Central memory CD8-positive, alpha-beta T cell (primary cell): ENCODE data around the gene TEX19.
A peak's percentile ranks its signal among the peaks of the same experiment; 100 is the strongest.

Experiments used
- ATAC-seq: fragments of 150-1000 bp; cut with Tn5 transposase; replicated peaks from 2 replicates; pipeline ENCODE4 v1.10.0; 2022; ENCODE audit warnings: mild to moderate bottlenecking, moderate FRiP score, moderate number of reproducible peaks; ENCODE audit not compliant: poor library complexity, severe bottlenecking; ENCODE audit errors: extremely low read depth
- DNase-seq, 2 donors: peaks; one replicate each; pipeline ENCODE4 v3.0.0; 2021; ENCODE audit warnings: low spot score in 2 of 2
- H3K27ac Mint-ChIP-seq: one replicate; pipeline ENCODE4 v1.8.0; 2022; ENCODE audit warnings: low read depth, mild to moderate bottlenecking, moderate library complexity, mixed read lengths
- H3K27me3 Mint-ChIP-seq: one replicate; pipeline ENCODE4 v1.8.0; 2022; ENCODE audit warnings: mixed read lengths
- H3K36me3 Mint-ChIP-seq: one replicate; pipeline ENCODE4 v1.8.0; 2022; ENCODE audit warnings: mild to moderate bottlenecking, moderate library complexity, mixed read lengths; ENCODE audit not compliant: insufficient read depth
- H3K4me1 Mint-ChIP-seq: one replicate; pipeline ENCODE4 v1.8.0; 2022; ENCODE audit warnings: mixed read lengths
- H3K4me3 Mint-ChIP-seq: one replicate; pipeline ENCODE4 v1.8.0; 2022; ENCODE audit warnings: mild to moderate bottlenecking, moderate library complexity, mixed read lengths
- H3K9me3 Mint-ChIP-seq: one replicate; pipeline ENCODE4 v1.8.0; 2022; ENCODE audit warnings: mixed read lengths

The TEX19 gene

DNA sequence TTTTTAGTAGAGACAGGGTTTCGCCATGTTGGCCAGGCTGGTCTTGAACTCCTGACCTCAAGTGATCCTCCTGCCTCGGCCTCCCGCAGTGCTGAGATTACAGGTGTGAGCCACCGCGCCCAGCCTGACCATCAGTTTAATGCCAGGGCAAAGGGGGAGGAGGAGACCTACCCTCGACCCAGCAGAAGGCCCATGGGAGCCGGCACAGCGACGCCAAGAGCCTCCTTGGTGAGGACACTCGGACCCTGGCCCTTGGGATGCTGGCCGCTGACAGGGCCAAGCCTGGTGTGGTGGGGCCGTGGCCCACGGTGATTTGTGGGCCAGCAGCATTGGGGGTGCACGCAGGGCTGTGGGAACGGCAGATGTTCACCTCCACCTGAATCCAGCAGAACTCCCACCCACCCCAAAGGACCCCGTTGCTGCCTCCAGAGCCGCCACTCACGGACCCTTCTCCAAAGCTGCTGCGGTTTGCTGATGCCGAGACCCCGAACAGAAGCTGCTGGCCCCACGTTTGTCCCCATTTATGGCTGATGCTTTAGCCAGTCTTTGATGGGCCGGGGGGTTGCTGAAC is 32.5 kb downstream of the TEX19 start:
- H3K4me3 Mint-ChIP-seq: no peak overlapping the region
- ATAC-seq (no peak), DNase-seq (no peak)
- no peaks in the 10 kb centered on the region for H3K9me3 Mint-ChIP-seq
- H3K4me1 Mint-ChIP-seq: no peaks in the 10 kb centered on the region
- H3K27me3 Mint-ChIP-seq: no peaks in the 10 kb centered on the region
- no peak overlapping the region for H3K27ac Mint-ChIP-seq
- peaks cover 5% of the 10 kb centered on the region for H3K36me3 Mint-ChIP-seq

DNA sequence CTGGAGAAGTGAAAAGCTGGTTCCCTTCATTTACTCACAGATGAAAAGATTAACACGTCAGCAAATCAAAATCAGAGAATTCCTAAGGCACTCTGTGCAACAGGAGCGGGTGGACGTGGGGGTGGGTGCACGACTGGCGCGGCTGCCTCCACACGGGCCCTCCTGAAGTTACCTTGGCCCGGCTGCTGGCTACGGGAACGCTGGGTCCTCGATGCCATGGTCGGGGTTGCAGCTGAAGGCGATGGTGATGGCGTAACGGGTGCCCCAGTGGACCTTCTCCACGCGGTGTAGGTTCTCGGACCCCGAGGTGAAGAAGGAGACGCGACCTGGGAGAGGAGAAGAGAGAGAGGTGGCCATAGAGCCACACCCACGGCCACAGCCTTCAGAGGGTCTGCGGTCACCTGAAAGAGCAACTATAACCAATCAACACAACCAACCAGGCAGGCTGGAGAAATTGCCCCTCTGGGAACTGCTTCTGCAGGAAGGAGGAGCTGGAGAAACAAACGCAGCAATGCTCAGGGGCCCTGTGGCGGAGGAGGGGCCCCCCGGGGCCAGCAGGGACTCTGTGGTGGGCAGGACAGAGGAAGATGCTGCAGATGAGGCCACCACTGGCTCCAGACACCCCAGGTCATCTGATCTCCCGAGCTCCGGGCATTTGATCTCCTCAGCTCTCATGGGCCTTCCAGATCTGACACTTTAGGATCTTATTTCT is 33.3 kb downstream of the TEX19 start:
- no peaks in the 10 kb centered on the region for H3K9me3 Mint-ChIP-seq
- H3K27ac Mint-ChIP-seq: no peak overlapping the region
- no peak for ATAC-seq
- peaks cover 5% of the 10 kb centered on the region for H3K36me3 Mint-ChIP-seq
- H3K4me3 Mint-ChIP-seq: no peak overlapping the region
- no peaks in the 10 kb centered on the region for H3K27me3 Mint-ChIP-seq
- H3K4me1 Mint-ChIP-seq: no peaks in the 10 kb centered on the region
- no peak for DNase-seq

DNA sequence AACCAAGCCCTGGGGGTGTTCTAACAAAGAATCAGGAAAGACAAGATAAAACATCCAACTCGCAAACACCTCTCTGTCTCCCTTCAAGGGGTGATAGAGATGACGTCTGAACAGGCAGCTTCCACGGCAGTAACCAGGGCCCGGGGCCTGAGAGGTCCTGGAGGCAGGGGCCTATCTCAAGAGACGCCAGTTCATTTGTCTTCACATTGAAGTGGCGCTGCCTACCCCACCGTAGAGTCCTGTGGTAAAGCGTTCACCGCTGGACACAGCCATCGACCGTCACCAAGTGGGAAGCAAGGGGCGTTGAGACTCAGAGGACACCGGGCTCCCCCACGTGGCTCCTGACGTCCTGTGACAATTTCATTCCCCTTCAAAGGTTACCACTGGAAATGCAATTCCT is 33.9 kb downstream of the TEX19 start:
- no peak for ATAC-seq
- Mint-ChIP-seq H3K9me3 (no peaks in the 10 kb centered on the region), H3K36me3 (peaks cover 5% of the 10 kb centered on the region), H3K27ac (no peak overlapping the region), H3K27me3 (no peaks in the 10 kb centered on the region), H3K4me1 (no peaks in the 10 kb centered on the region), H3K4me3 (no peak overlapping the region)
- no peak for DNase-seq

DNA sequence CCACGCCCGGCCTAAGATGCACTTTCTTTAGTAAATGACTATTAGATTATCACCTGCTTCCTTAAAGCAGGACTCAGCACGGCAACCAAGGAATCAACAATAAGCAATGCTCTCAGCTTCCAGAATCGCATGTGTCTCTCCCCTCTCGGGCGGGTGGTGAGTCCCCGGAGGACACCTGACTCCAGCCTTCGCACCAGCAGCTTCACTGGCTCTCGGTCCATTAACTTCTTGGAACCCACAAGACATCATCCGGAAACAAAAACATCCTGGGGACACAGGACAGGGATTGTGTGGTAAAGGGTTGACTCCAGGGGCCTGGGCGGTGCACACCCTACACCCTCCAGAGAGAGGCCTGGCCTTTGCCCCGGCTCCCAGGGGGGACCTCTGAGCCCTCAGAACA is 35.2 kb downstream of the TEX19 start:
- H3K4me1 Mint-ChIP-seq: no peaks in the 10 kb centered on the region
- H3K27ac Mint-ChIP-seq: no peak overlapping the region
- no peaks in the 10 kb centered on the region for H3K9me3 Mint-ChIP-seq
- peaks cover 5% of the 10 kb centered on the region for H3K36me3 Mint-ChIP-seq
- ATAC-seq: no peak
- no peaks in the 10 kb centered on the region for H3K27me3 Mint-ChIP-seq
- H3K4me3 Mint-ChIP-seq: no peak overlapping the region
- DNase-seq: no peak

DNA sequence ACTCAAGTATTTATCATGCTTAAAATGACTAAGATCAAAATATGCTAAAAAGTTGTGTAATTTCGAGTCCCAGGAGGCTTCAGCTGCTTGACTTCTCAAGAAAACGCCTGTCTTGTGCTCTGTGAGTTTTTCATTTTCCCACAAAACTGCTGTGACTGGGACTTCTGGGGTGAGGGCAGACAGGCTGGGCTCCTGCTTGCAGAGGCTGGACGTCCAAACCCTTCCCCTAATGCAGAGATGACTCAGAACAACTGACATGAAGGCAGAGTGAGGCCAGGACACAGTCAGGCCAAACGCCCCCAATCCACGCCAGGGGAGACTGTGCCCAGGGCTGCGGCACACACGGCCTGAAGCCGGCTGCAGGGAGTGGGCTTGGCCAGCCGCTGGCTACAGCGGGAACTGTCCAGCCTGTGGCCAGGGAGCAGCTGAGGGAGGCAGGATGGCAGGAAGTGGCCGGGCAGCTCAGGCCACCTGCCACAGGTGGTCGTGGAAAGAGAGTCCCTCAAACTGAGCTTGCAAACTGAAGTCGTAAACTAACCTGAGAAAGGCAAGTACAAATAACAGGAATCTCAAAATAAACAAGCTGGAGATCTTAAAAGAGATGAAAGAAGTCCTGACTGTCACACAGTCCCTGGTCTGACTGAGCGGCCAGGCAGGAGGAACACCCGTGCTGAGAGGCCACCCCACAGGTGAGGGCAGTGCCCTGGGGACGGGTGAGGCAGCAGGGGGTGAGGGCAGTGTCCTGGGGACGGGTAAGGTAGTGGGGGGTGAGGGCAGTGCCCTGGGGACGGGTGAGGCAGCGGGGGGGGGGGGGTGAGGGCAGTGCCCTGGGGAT is 37.8 kb downstream of the TEX19 start:
- H3K36me3 Mint-ChIP-seq: peaks cover 8% of the 10 kb centered on the region
- H3K27ac Mint-ChIP-seq: no peak overlapping the region
- no peaks in the 10 kb centered on the region for H3K9me3 Mint-ChIP-seq
- H3K4me3 Mint-ChIP-seq: no peak overlapping the region
- H3K27me3 Mint-ChIP-seq: no peaks in the 10 kb centered on the region
- DNase-seq: no peak
- peaks cover 8% of the 10 kb centered on the region for H3K4me1 Mint-ChIP-seq
- ATAC-seq: no peak

DNA sequence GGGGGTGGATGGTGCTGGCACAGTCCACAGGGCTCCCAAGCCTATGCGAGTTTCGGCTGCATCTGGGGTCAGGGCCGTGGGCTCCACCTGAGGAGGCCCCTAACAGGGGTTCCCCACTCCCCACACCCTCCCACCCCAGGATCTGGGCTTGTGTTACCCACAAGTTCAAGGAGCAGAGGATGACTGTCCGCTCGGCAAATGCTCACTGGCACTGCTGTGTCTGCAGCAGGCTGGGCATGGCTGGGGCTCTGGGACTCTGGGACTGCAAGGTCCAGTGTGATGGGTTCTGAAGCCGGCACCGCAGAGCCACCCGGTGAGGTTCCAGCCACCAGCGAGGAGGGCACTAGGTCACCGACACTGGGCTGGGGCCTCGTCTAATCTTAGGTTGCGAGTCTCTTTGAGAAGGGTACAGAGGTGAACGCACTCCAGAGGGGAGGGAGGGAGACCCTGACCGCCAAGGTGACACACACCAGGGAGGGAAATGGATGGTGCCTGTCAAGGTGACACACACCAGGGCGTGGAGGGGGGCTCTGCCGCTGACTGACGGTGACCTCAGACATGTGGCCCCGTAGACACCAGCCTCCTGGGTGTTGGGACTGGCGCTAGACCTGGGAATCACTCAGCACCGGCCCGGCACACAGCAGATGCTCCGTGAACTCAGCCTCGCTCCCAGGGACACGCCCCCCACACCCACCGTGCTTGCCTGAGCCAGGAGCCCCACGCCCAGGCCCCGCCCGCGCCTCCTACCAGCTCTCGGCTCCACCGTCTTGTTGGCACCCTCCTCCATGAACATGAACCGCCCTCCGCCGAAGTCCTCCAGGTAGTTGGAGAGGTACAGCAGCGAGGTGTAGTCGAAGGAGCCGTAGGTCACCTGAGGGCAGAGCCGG is 38.6 kb downstream of the TEX19 start:
- Mint-ChIP-seq H3K27me3 (no peaks in the 10 kb centered on the region), H3K4me3 (no peak overlapping the region), H3K36me3 (peaks cover 12% of the 10 kb centered on the region), H3K9me3 (no peaks in the 10 kb centered on the region), H3K4me1 (peaks cover 10% of the 10 kb centered on the region), H3K27ac (no peak overlapping the region)
- ATAC-seq (no peak), DNase-seq (no peak)

DNA sequence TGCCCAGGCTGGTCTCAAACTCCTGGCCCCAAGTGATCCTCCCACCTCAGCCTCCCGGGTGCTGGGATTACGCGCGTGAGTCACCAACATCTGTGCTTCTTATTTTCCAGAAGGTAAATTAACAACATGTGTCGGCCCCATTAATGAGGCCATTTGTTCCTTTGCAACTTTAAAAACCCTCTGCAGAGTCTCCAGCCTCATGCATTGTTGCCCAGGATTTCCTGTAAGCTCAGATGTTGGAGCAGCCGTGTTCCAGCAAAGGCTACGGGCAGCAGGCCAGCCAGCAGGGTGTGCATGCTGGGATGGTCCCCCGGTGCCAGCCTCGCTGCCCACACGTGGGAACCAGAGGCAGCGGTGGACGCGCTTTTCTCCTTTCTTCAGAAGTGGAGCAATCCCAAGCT is 40.0 kb downstream of the TEX19 start:
- Mint-ChIP-seq H3K9me3 (no peaks in the 10 kb centered on the region), H3K27ac (no peak overlapping the region), H3K4me3 (no peak overlapping the region), H3K27me3 (no peaks in the 10 kb centered on the region), H3K4me1 (peaks cover 10% of the 10 kb centered on the region), H3K36me3 (peaks cover 19% of the 10 kb centered on the region)
- DNase-seq: no peak
- ATAC-seq: no peak

DNA sequence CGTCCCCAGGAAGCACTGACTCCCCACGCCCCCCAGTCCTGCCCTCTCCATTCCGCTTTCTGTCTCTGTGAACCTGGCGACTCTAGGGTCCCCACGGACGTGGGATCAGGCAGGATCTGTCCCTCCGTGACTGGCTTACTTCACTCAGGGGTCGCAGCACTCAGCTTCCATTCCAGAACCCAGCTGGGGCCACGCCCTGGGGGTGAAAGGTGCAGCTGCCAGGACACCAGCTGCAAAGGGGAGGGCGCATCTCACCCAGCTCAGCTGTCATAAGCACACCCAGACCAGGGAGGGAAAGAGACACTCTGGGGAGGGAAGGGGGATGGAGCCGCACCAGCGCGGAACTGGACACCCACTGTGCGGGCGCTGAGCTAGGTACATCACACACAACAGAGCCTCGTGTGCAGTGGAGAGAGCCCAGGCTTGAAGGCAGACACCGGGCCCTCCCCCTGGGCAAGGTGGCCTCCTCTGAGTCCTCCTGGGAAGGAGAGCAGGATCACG is 40.6 kb downstream of the TEX19 start:
- Mint-ChIP-seq H3K36me3 (peaks cover 22% of the 10 kb centered on the region), H3K4me3 (no peak overlapping the region), H3K27me3 (no peaks in the 10 kb centered on the region), H3K27ac (no peak overlapping the region), H3K9me3 (no peaks in the 10 kb centered on the region), H3K4me1 (peaks cover 10% of the 10 kb centered on the region)
- no peak for DNase-seq
- no peak for ATAC-seq

DNA sequence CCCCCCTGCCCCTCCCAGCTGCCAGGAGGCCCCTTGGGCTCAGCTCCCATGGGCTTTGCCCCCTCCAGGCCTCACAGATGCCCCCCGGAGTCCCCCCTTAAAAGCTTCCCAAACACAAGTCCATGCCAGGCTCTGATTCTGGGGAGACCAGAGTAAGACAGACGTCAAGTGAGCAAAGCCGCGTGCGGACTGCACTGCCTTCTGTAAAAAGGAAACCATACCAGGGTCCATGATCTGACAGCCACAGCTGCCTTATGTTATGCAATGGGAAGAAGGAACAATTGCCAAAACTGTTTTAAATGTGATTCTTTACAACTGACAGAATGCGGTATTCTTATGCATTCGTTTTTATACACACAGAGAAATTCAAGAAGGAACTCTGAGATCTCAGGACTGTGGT is 41.2 kb downstream of the TEX19 start:
- no peak for DNase-seq
- peaks cover 18% of the 10 kb centered on the region for H3K36me3 Mint-ChIP-seq
- H3K27me3 Mint-ChIP-seq: no peaks in the 10 kb centered on the region
- no peaks in the 10 kb centered on the region for H3K9me3 Mint-ChIP-seq
- H3K4me3 Mint-ChIP-seq: peak overlapping the region; percentile 81
- peaks cover 10% of the 10 kb centered on the region for H3K4me1 Mint-ChIP-seq
- ATAC-seq: no peak
- H3K27ac Mint-ChIP-seq: peak overlapping the region; percentile 89

DNA sequence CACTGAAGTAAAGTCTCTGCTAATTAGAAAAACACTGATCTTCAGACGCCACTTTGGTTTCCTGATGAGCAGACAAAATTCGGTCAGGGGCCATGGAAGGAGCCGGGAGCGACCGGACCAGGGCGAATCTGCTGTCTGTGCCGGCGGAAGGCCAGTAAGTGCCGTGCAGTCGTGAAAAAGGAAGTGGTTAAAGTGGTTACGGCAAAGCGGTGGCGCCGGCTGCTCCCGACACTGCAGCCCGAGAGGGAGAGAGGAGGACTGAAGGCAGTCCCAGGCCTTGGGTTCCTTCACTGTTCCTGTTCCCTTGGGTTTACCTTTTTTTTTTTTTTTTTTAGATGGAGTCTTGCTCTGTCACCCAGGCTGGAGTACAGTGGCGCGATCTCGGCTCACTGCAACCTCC is 41.8 kb downstream of the TEX19 start:
- peak; percentile 67 for ATAC-seq

DNA sequence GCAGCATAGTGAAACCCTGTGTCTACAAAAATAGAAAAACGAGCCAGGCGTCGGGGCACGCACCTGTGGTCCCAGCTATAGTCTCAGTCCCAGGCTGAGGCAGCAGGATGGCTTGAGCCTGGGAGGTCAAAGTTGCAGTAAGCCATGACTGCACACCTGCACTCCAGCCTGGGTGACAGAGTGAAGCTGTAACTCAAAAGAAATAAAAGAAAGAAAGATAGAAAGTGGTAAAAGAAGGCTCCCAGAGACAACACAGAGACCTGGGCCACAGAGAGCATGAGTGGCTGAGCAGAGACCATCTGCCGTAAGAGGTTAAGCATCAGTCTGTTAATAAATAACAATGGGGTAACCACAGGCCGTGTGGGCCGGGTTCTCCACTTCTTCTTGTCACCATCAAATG is 43.8 kb downstream of the TEX19 start:
- Mint-ChIP-seq H3K4me3 (no peak overlapping the region), H3K27ac (no peak overlapping the region), H3K36me3 (peaks cover 20% of the 10 kb centered on the region), H3K27me3 (no peaks in the 10 kb centered on the region), H3K9me3 (no peaks in the 10 kb centered on the region), H3K4me1 (peaks cover 14% of the 10 kb centered on the region)
- no peak for ATAC-seq
- DNase-seq: no peak

More for the DNA sequence above, 41.8 kb downstream of the TEX19 start:
- Mint-ChIP-seq H3K36me3 (peaks cover 18% of the 10 kb centered on the region), H3K4me1 (peaks cover 10% of the 10 kb centered on the region), H3K4me3 (peak overlapping the region; percentile 81), H3K27me3 (no peaks in the 10 kb centered on the region), H3K27ac (peak overlapping the region; percentile 89), H3K9me3 (no peaks in the 10 kb centered on the region)
- DNase-seq: peak in 1 of 2 donors; percentile 18
